HG02885 (cell line): ENCODE results near the gene RPH3AL.

Source experiments
- ATAC-seq: cut with Tn5 transposase; IDR thresholded peaks from one replicate; pipeline ENCODE4 v1.9.1; 2021; ENCODE audit warnings: mild to moderate bottlenecking; ENCODE audit not compliant: unreplicated experiment, poor library complexity

Gene RPH3AL

GRCh38 chr17:193841-194806, 158.5 kb downstream of the RPH3AL start:
- ATAC-seq: no peak

- ATAC-seq: no peak
These were observed 159.2 kb downstream of the RPH3AL start for GRCh38 chr17:193426-193810.

- no peak for ATAC-seq
These were observed 159.8 kb downstream of the RPH3AL start for GRCh38 chr17:192666-193425.

- no peak for ATAC-seq
These were observed 163.2 kb downstream of the RPH3AL start for GRCh38 chr17:189444-189843.

- ATAC-seq: no peak
These were observed 165.5 kb downstream of the RPH3AL start for GRCh38 chr17:187130-187529.

- ATAC-seq: no peak
These were observed 167.0 kb downstream of the RPH3AL start for GRCh38 chr17:185445-186138.

GRCh38 chr17:183021-183420, 169.6 kb downstream of the RPH3AL start:
- no peak for ATAC-seq

- no peak for ATAC-seq
These were observed 170.4 kb downstream of the RPH3AL start for GRCh38 chr17:182050-182751.

- ATAC-seq: no peak
These were observed 171.2 kb downstream of the RPH3AL start, which contains the start of gene DOC2B for GRCh38 chr17:181245-182049. TSS of gene DOC2B (minus strand) at chr17:181650. CDS start at chr17:181479, 171 bp downstream.

GRCh38 chr17:180381-181244, 172.0 kb downstream of the RPH3AL start:
- ATAC-seq: no peak

GRCh38 chr17:179781-180380, 172.7 kb downstream of the RPH3AL start:
- ATAC-seq: no peak

GRCh38 chr17:179066-179432, 173.6 kb downstream of the RPH3AL start:
- ATAC-seq: no peak

- no peak for ATAC-seq
These were observed 174.1 kb downstream of the RPH3AL start for GRCh38 chr17:178292-179065.

GRCh38 chr17:177762-178161, 174.8 kb downstream of the RPH3AL start:
- ATAC-seq: no peak

GRCh38 chr17:177155-177554, 175.5 kb downstream of the RPH3AL start:
- no peak for ATAC-seq

- no peak for ATAC-seq
These were observed 179.3 kb downstream of the RPH3AL start for GRCh38 chr17:173166-173911.

- no peak for ATAC-seq
These were observed 180.2 kb downstream of the RPH3AL start for GRCh38 chr17:172401-172800.
